HEK293 (cell line): ENCODE measurements around the gene SH2D1A.

Experiments
- CTCF ChIA-PET: fragments of 350-600 bp; formaldehyde crosslinking; extraction: SDS; loops from one replicate; lab custom pipeline; 2021; ENCODE audit warnings: antibody characterized with exemption; lab: Yijun Ruan, JAX
- POLR2A ChIA-PET: fragments of 300-600 bp; formaldehyde crosslinking; extraction: SDS; loops from one replicate; lab custom pipeline; 2020; ENCODE audit warnings: antibody characterized with exemption, inconsistent platforms; lab: Yijun Ruan, JAX
- H3K27ac ChIP-seq: fragments of 200-500 bp; sonication (Bioruptor generic); 2 replicates; pipeline ENCODE4 v1.5.1; 2014; ENCODE audit warnings: low read depth, low read length, control low read depth, inconsistent platforms; ENCODE audit errors: extremely low read depth
- H3K36me3 ChIP-seq, 2 experiments: fragments of 200-500 bp in 1 of 2; sonication (Bioruptor generic) in 1 of 2; 1 replicate in 1 of 2; 2 replicates in 1 of 2; pipeline ENCODE4 v1.5.1; 2014 to 2017; ENCODE audit warnings: inconsistent platforms in 2 of 2, low read length in 2 of 2; ENCODE audit not compliant: control insufficient read depth in 2 of 2, insufficient read depth in 1 of 2
- H3K4me1 ChIP-seq: fragments of 200-500 bp; sonication (Bioruptor generic); 2 replicates; pipeline ENCODE4 v1.5.1; 2014; ENCODE audit warnings: mild to moderate bottlenecking, low read length, inconsistent platforms; ENCODE audit not compliant: control insufficient read depth, insufficient read depth
- H3K4me3 ChIP-seq: 2 replicates; pipeline ENCODE4 v1.5.1; 2011; ENCODE audit warnings: low read depth, mild to moderate bottlenecking, control low read depth, low read length, moderate library complexity
- H3K9me3 ChIP-seq: fragments of 200-500 bp; sonication (Bioruptor generic); 2 replicates; pipeline ENCODE4 v1.5.1; 2014; ENCODE audit warnings: low read depth, low read length, inconsistent platforms; ENCODE audit not compliant: control insufficient read depth, insufficient read depth
- BCL11A ChIP-seq: fragments of 450-650 bp; formaldehyde crosslinking; IDR thresholded peaks from 2 replicates; pipeline ENCODE4 v1.5.1; 2016; ENCODE audit warnings: low read depth, missing biosample characterization, missing genetic modification characterization
- BCL6B ChIP-seq: fragments of 450-650 bp; formaldehyde crosslinking; IDR thresholded peaks from 2 replicates; pipeline ENCODE4 v1.5.1; 2017; ENCODE audit warnings: missing biosample characterization, missing genetic modification characterization
- ELK4 ChIP-seq: IDR thresholded peaks from 2 replicates; pipeline ENCODE4 v1.6.1; 2011; ENCODE audit warnings: mild to moderate bottlenecking, low read depth, low read length, borderline replicate concordance
- KLF7 ChIP-seq: fragments of 450-650 bp; formaldehyde crosslinking; IDR thresholded peaks from 2 replicates; pipeline ENCODE4 v1.5.1; 2016; ENCODE audit warnings: missing biosample characterization, missing genetic modification characterization, borderline replicate concordance
- MYNN ChIP-seq: fragments of 450-650 bp; formaldehyde crosslinking; IDR thresholded peaks from 2 replicates; pipeline ENCODE4 v1.5.1; 2016; ENCODE audit warnings: missing biosample characterization, missing genetic modification characterization, borderline replicate concordance
- PRDM6 ChIP-seq: fragments of 450-650 bp; formaldehyde crosslinking; IDR thresholded peaks from 2 replicates; pipeline ENCODE4 v1.5.1; 2017; ENCODE audit warnings: missing biosample characterization, missing genetic modification characterization
- TRIM28 ChIP-seq: IDR thresholded peaks from 2 replicates; pipeline ENCODE4 v1.6.1; 2011; ENCODE audit warnings: low read length, control low read depth, borderline replicate concordance
- ZBTB10 ChIP-seq: fragments of 450-650 bp; formaldehyde crosslinking; IDR thresholded peaks from 2 replicates; pipeline ENCODE4 v1.5.1; 2016; ENCODE audit warnings: missing biosample characterization, missing genetic modification characterization
- ZBTB49 ChIP-seq: fragments of 450-650 bp; formaldehyde crosslinking; IDR thresholded peaks from 2 replicates; pipeline ENCODE4 v1.5.1; 2016; ENCODE audit warnings: missing biosample characterization, missing genetic modification characterization, low read depth
- ZNF112 ChIP-seq: fragments of 450-650 bp; formaldehyde crosslinking; IDR thresholded peaks from 2 replicates; pipeline ENCODE4 v1.5.0; 2017; ENCODE audit warnings: missing biosample characterization, missing genetic modification characterization
- ZNF174 ChIP-seq: fragments of 450-650 bp; formaldehyde crosslinking; IDR thresholded peaks from 2 replicates; pipeline ENCODE4 v1.5.0; 2017; ENCODE audit warnings: missing biosample characterization, mild to moderate bottlenecking, missing genetic modification characterization
- ZNF184 ChIP-seq: fragments of 450-650 bp; IDR thresholded peaks from 2 replicates; pipeline ENCODE4 v1.5.1; 2018; ENCODE audit warnings: missing biosample characterization, mild to moderate bottlenecking, missing genetic modification characterization
- ZNF23 ChIP-seq: fragments of 450-650 bp; formaldehyde crosslinking; IDR thresholded peaks from 2 replicates; pipeline ENCODE4 v1.5.1; 2016; ENCODE audit warnings: missing biosample characterization, missing genetic modification characterization, borderline replicate concordance
- ZNF335 ChIP-seq: fragments of 450-650 bp; formaldehyde crosslinking; conservative IDR thresholded peaks from 2 replicates; pipeline ENCODE4 v1.5.1; 2016; ENCODE audit warnings: missing biosample characterization, missing genetic modification characterization
- ZNF341 ChIP-seq: fragments of 450-650 bp; formaldehyde crosslinking; IDR thresholded peaks from 2 replicates; pipeline ENCODE4; 2016; ENCODE audit warnings: low read depth, missing biosample characterization, missing genetic modification characterization
- ZNF48 ChIP-seq: fragments of 450-650 bp; formaldehyde crosslinking; IDR thresholded peaks from 2 replicates; pipeline ENCODE4 v1.5.1; 2016; ENCODE audit warnings: missing biosample characterization, missing genetic modification characterization
- ZNF510 ChIP-seq: fragments of 450-650 bp; formaldehyde crosslinking; IDR thresholded peaks from 2 replicates; pipeline ENCODE4 v1.5.1; 2018; ENCODE audit warnings: mild to moderate bottlenecking, missing genetic modification characterization, missing biosample characterization; ENCODE audit not compliant: insufficient replicate concordance
- ZNF514 ChIP-seq: fragments of 450-650 bp; formaldehyde crosslinking; IDR thresholded peaks from 2 replicates; pipeline ENCODE4 v1.5.1; 2016; ENCODE audit warnings: missing biosample characterization, missing genetic modification characterization
- ZNF529 ChIP-seq: fragments of 450-650 bp; formaldehyde crosslinking; IDR thresholded peaks from 2 replicates; pipeline ENCODE4 v1.5.1; 2017; ENCODE audit warnings: missing genetic modification characterization, missing biosample characterization; ENCODE audit not compliant: insufficient replicate concordance
- ZNF560 ChIP-seq: fragments of 450-650 bp; formaldehyde crosslinking; IDR thresholded peaks from 2 replicates; pipeline ENCODE4 v1.5.1; 2017; ENCODE audit warnings: missing biosample characterization, missing genetic modification characterization, borderline replicate concordance
- ZNF624 ChIP-seq: fragments of 450-650 bp; formaldehyde crosslinking; IDR thresholded peaks from 2 replicates; pipeline ENCODE4 v1.5.1; 2017; ENCODE audit warnings: missing biosample characterization, missing genetic modification characterization
- ZNF645 ChIP-seq: fragments of 450-650 bp; formaldehyde crosslinking; IDR thresholded peaks from 2 replicates; pipeline ENCODE4; 2016; ENCODE audit warnings: missing biosample characterization, missing genetic modification characterization
- ZSCAN4 ChIP-seq: fragments of 450-650 bp; formaldehyde crosslinking; IDR thresholded peaks from 2 replicates; pipeline ENCODE4 v1.5.1; 2017; ENCODE audit warnings: missing biosample characterization, missing genetic modification characterization

The SH2D1A gene

GRCh38 chrX:124362072-124362471 is 15.7 kb downstream of the SH2D1A start:
- H3K27ac ChIP-seq, result no peak overlapping the region
- H3K9me3 ChIP-seq, result no peaks in the 10 kb centered on the region
- H3K4me3 ChIP-seq, result no peak overlapping the region
- ChIA-PET POLR2A (no interaction called here), CTCF (interaction anchor here (0.5 to 0.6 kb wide), 2 partner anchors 147 to 529 kb away, joined by 3 read pairs; no protein-coding TSS in a partner anchor)
- no peak for TF ChIP-seq ZNF23 (tag by site-specific recombination)
- no peak for TF ChIP-seq TRIM28
- TF ChIP-seq ZBTB10, result no peak
- no peak for TF ChIP-seq ZNF184 (tag by site-specific recombination)
- no peak for TF ChIP-seq ZBTB49 (tag by site-specific recombination)
- no peak for TF ChIP-seq ZNF514 (tag by site-specific recombination)
- no peak for TF ChIP-seq ZNF645 (tag by site-specific recombination)
- no peak for TF ChIP-seq ELK4
- TF ChIP-seq ZNF529 (tag by site-specific recombination), result no peak
- no peak for TF ChIP-seq PRDM6 (tag by site-specific recombination)
- H3K36me3 ChIP-seq, result no peaks in the 10 kb centered on the region
- H3K4me1 ChIP-seq, result no peaks in the 10 kb centered on the region

GRCh38 chrX:124362761-124363160 is 16.4 kb downstream of the SH2D1A start:
- POLR2A ChIA-PET, result no interaction called here
- H3K9me3 ChIP-seq, result no peaks in the 10 kb centered on the region
- no peak overlapping the region for H3K27ac ChIP-seq
- H3K4me3 ChIP-seq, result no peak overlapping the region
- no peaks in the 10 kb centered on the region for H3K36me3 ChIP-seq
- no peaks in the 10 kb centered on the region for H3K4me1 ChIP-seq
- CTCF ChIA-PET, result interaction anchor here (0.6 to 1.3 kb wide), 2 partner anchors 25 to 148 kb away, joined by 3 to 5 read pairs; no protein-coding TSS in a partner anchor
- no peak for TF ChIP-seq KLF7 (tag by site-specific recombination)
- TF ChIP-seq ZNF112 (tag by site-specific recombination), result no peak
- no peak for TF ChIP-seq ZNF174
- no peak for TF ChIP-seq BCL11A (tag by site-specific recombination)
- no peak for TF ChIP-seq ZNF560
- no peak for TF ChIP-seq ZNF48
- no peak for TF ChIP-seq ZNF341
- TF ChIP-seq ZNF624 (tag by site-specific recombination), result no peak
- no peak for TF ChIP-seq ZSCAN4 (tag by site-specific recombination)
- no peak for TF ChIP-seq ZNF335 (tag by site-specific recombination)
- no peak for TF ChIP-seq ZNF514 (tag by site-specific recombination)
- no peak for TF ChIP-seq ZNF510 (tag by site-specific recombination)
- TF ChIP-seq BCL6B (tag by site-specific recombination), result no peak
- TF ChIP-seq MYNN (tag by site-specific recombination), result no peak
